HCEC 1CT (cell line): ENCODE results near the gene PTPN6.
A peak's percentile ranks its signal among the peaks of the same experiment; 100 is the strongest.

Source experiments
- DNase-seq: peaks from one replicate; pipeline ENCODE4 v3.0.0-alpha.2; 2017

Gene PTPN6

GRCh38 chr12:6942331-6942665, 8.9 kb upstream of the PTPN6 start:
- DNase-seq = no peak

- peak; percentile 91 for DNase-seq
Observed at GRCh38 chr12:6943389-6943721, 7.8 kb upstream of the PTPN6 start.

- DNase-seq = peak; percentile 94
Observed at GRCh38 chr12:6943722-6944380, 7.3 kb upstream of the PTPN6 start, which contains the start of the genes C12orf57 and RNU7-1. Gene C12orf57 (plus strand): TSS chr12:6944022. CDS start chr12:6944122, 100 bp downstream. Gene RNU7-1 (plus strand): TSS chr12:6943816.

GRCh38 chr12:6944381-6945186, 6.6 kb upstream of the PTPN6 start:
- peak; percentile 93 for DNase-seq

DNA sequence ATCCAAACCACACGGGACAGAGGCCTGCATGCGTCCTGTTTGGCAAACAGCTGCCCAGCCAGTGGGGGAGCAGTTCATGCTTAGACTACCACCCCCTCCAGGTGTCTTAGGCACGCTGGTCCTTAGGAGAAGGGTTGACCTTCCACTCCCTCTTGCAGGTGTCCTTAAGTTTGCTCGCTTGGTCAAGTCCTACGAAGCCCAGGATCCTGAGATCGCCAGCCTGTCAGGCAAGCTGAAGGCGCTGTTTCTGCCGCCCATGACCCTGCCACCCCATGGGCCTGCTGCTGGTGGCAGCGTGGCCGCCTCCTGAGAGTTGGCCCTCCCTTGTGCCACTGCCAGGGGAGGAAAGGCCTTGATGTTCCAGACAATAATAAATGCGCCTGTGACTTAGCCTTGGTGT, 5.5 kb upstream of the PTPN6 start:
- no peak for DNase-seq

DNA sequence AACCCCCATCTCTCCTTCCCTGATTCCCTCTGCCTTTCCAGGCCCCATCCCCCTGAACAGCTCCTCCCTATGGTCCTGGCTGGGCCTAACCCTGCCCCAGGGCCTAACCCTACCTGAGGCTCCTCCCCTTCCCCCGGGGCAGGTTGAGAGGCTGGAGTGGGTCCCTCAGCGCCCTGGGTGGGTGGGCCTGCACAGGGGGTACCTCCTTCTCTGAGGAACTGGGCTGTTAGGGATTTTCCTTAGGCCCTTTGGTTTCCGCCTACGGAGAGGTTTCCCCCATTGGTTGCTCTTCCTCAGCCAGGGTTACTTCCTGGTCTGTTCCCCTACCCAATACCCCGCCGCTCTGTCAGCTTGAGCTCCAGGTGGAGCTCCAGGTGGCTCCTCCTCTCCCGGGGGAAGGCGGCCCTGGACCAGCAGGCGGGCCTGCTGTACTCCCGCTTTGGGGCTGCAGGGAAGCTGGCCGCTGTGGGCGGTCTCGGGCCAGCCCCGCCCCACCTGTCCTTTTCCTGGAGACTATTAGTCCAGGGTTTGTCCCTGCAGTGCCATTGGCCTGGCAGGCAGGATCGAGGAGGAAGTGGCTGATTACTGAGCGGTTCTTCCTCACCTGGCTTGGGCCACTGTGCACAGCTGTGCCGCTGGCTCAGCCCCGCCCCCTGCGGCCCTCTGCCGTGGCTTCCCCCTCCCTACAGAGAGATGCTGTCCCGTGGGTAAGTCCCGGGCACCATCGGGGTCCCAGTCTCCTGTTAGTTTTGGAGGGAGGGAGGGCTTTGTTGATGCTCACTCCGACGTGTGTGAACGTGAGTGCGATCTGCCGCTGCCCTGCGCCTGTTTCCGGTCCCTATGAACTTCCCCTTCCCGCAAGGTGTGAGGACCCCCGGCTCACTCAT, 4.9 kb upstream of the PTPN6 start:
- DNase-seq = no peak

DNA sequence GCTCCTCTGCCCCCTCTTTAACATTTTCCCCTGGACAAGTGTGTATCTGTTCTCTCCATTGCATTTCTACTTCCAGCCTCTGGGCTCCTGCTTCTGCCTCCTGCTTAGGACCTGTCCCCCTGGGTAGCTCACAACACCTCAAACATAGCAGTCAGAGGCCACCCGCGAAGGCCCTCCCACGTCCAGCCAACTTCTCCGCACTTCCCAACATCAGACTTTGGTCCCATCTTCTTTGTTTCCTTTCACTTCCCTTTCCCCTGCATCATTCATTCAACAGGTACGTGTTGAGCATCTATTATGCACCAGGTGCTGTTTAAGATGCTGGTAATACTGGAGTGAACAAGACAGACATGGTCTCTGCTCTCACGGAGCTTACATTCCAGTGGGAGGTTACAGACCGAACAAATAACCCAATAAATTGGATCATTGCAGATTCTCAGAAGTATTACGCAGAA, 4.2 kb upstream of the PTPN6 start:
- DNase-seq = no peak

- no peak for DNase-seq
Observed at GRCh38 chr12:6947615-6948014, 3.5 kb upstream of the PTPN6 start.

DNA sequence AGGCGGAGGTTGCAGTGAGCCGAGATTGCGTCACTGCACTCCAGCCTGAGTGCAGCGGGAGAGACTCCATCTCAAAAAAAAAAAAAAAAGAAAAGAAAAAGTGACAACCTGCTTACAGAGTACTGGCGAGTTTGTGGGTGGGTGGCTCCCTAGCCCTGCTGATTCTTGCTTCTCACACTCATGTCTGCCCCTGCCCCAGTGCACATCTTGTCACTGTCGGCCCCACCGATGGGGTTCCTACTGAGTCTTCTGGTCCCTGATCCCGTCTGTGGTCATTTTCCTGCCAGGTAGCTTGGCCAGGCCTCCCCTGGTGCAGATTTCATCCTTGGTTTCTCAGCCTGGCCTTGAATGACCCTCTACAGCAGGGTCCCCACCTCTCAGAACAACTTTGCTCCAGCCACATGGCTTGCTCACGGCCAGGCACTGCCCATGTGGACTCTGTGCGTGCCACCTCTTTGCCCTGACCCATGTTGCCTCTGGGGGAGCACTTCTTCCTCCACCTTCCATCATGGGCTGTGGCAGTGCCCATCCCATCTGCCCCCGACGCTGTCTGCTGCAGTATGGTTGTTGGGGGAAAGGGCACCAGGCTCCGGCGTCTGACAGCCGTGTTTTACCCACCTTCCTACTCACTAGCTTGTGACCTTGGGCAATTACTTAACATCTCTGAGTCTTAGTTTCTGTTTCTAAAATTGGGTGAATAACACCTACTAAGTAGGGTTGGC, 2.1 kb upstream of the PTPN6 start:
- DNase-seq = no peak

DNA sequence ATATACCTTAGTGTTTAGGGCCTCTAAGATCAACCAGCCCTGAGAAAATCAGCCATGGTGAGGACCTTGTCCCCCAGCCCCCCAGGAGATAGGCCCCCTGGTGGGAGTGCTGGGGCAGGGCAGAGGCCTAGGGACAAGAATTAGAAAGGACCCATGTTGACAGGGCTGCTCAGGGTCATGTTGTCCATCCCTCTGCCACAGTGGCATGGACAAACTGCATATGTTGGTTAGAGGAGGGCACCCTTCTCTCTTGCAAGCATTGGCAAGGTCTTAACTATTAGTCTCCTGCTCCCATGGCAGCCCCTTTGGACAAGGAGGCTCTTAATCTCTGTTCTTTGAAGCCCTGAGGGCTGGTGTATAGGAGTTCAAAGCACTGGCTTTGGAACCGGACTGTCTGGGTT, 755 bp upstream of the PTPN6 start:
- DNase-seq = no peak

- DNase-seq = no peak
Observed at GRCh38 chr12:6951551-6952120, 480 bp downstream of the PTPN6 start.

GRCh38 chr12:6952121-6952862, 1.1 kb downstream of the PTPN6 start:
- no peak for DNase-seq

GRCh38 chr12:6952863-6953441, 1.8 kb downstream of the PTPN6 start:
- no peak for DNase-seq

- DNase-seq = no peak
Observed at GRCh38 chr12:6953442-6954315, 2.5 kb downstream of the PTPN6 start.

- DNase-seq = no peak
Observed at GRCh38 chr12:6954316-6955107, 3.4 kb downstream of the PTPN6 start.

GRCh38 chr12:6955108-6956020, 4.2 kb downstream of the PTPN6 start:
- DNase-seq = no peak

- DNase-seq = no peak
Observed at GRCh38 chr12:6956021-6956727, 5.0 kb downstream of the PTPN6 start.
